Amygdala (tissue), 56 donors: ENCODE data around the gene PRKX.
"Not testable (repeated sequence)": the region's sequence is repeated elsewhere in the genome, so short reads cannot be mapped to it uniquely, and the experiment has no call there.

Experiments used
- DNase-seq, 56 donors: peaks; one replicate each; lab custom pipeline; 2025; lab: John Stamatoyannopoulos, UW

Gene PRKX

GRCh38 chrX:3585719-3586118, 127.7 kb downstream of the PRKX start:
- DNase-seq = no peak

- DNase-seq = no peak
These were observed 128.9 kb downstream of the PRKX start for GRCh38 chrX:3584415-3584996.

- DNase-seq = no peak
These were observed 131.0 kb downstream of the PRKX start for GRCh38 chrX:3582451-3582850.

- no peak for DNase-seq
These were observed 131.8 kb downstream of the PRKX start for GRCh38 chrX:3581609-3582108.

- DNase-seq = no peak
These were observed 135.9 kb downstream of the PRKX start for GRCh38 chrX:3577551-3577950.

- no peak for DNase-seq
These were observed 136.5 kb downstream of the PRKX start for GRCh38 chrX:3576886-3577501.

GRCh38 chrX:3567686-3568085, 145.8 kb downstream of the PRKX start:
- DNase-seq = no peak

GRCh38 chrX:3563451-3563850, 150.0 kb downstream of the PRKX start:
- no peak for DNase-seq

- DNase-seq = not testable (repeated sequence)
These were observed 153.4 kb downstream of the PRKX start for GRCh38 chrX:3560010-3560409.
